CD4-positive, alpha-beta T cell treated with Interleukin-6 at 100 ng/mL for 8 hours (primary cell): ENCODE data around the gene SLC25A6.
"Not testable (repeated sequence)": the region's sequence is repeated elsewhere in the genome, so short reads cannot be mapped to it uniquely, and the experiment has no call there.

Experiments used
- DNase-seq: peaks from one replicate; pipeline ENCODE4 v3.0.0-alpha.2; 2020; ENCODE audit warnings: mixed read lengths, low spot score

SLC25A6 gene

GRCh38 chrX:1391707-1392375 lies at the start of gene SLC25A6:
Gene SLC25A6, minus strand, starts transcription at chrX:1392113. Its CDS starts 104 bp downstream, at chrX:1392009.
- peak; percentile 99 for DNase-seq

GRCh38 chrX:1440506-1440905 lies 48.6 kb upstream of the SLC25A6 start:
- no peak for DNase-seq

GRCh38 chrX:1435241-1435895 lies 43.5 kb upstream of the SLC25A6 start:
- DNase-seq = no peak

- no peak for DNase-seq
Observed at GRCh38 chrX:1434871-1435240, 42.9 kb upstream of the SLC25A6 start.

GRCh38 chrX:1433646-1434357 lies 41.9 kb upstream of the SLC25A6 start:
- DNase-seq = no peak

DNA sequence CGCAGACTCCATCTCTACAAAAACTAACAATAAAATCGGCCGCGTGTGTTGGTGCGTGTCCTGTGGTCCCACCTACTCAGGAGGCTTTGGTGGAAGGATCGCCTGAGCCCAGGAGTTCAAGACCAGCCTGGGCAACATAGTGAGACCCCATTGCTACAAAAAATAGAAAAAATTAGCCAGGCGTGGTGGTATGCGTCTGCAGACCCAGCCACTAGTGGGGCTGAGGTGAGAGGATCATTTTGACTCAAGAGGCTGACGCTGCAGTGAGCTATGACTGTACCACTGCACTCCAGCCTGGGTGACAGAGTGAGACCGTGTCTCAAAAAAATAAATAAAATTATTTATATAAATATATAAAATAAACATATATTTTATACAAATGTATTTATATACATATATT lies 38.5 kb upstream of the SLC25A6 start:
- DNase-seq = no peak

DNA sequence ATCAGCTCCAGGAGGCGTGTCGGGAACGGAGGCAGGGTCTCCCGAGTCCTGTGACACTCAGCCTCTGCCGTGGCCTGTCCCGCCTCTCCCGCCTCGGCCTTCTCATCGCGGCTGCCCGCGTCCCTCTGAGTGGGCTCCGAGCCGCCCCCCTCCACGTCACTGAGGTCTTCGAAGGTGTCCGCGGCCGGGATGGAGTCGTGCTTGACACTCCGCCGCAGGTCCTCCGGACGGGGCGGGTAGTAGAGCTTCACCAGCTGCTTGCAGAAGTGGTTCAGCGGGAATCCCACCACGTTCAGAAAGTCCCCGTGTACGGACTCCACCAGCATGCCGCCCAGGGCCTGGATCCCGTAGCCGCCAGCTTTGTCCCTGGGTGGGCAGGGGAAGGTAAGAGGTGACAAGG lies 35.8 kb upstream of the SLC25A6 start:
- no peak for DNase-seq

- not testable (repeated sequence) for DNase-seq
Observed at GRCh38 chrX:1426321-1426720, 34.4 kb upstream of the SLC25A6 start.

DNA sequence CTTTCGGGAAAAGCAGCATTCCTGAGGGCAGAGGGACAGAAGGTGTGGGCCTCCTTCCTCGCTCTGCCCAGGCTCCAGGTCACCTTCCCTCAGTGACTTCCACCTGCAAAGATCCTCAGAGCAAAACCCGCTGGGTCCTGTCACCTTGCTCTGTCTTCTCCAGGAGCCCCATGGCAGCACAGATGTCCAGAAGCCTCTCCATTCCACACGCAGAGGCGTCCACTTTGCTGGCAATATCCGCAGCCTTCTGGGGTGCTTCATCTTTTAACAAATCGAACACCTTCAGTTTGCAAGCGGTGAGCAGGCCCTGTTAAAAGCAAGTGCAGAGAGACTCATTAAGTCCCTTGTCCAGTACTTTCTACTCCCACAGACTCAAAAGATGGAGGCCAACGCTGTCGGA lies 33.5 kb upstream of the SLC25A6 start:
- DNase-seq = no peak

GRCh38 chrX:1424147-1424851 lies 32.4 kb upstream of the SLC25A6 start:
- DNase-seq = no peak

DNA sequence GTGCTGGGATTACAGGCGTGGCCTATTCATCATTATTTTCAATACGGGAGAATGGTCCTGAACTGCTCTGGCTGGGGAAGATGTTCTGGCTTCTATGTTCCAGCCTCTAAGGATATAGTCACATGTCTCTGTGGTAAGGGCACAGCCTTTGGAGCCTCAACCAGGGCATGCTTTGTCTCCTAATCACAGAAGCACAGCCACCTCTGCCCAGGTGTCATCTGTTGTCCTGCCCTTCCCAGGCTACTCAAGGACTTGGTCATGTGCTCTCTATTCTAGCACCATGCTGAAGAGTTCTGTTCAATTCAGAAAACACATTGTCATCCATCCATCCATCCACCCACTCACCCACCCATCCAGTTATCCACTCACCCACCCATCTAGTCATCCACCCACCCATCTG lies 31.3 kb upstream of the SLC25A6 start:
- DNase-seq = no peak

- DNase-seq = no peak
Observed at GRCh38 chrX:1422135-1422465, 30.2 kb upstream of the SLC25A6 start.

- DNase-seq = no peak
Observed at GRCh38 chrX:1421433-1422134, 29.7 kb upstream of the SLC25A6 start.

- no peak for DNase-seq
Observed at GRCh38 chrX:1420371-1420770, 28.5 kb upstream of the SLC25A6 start.

GRCh38 chrX:1419545-1420355 lies 27.8 kb upstream of the SLC25A6 start:
- DNase-seq = no peak

DNA sequence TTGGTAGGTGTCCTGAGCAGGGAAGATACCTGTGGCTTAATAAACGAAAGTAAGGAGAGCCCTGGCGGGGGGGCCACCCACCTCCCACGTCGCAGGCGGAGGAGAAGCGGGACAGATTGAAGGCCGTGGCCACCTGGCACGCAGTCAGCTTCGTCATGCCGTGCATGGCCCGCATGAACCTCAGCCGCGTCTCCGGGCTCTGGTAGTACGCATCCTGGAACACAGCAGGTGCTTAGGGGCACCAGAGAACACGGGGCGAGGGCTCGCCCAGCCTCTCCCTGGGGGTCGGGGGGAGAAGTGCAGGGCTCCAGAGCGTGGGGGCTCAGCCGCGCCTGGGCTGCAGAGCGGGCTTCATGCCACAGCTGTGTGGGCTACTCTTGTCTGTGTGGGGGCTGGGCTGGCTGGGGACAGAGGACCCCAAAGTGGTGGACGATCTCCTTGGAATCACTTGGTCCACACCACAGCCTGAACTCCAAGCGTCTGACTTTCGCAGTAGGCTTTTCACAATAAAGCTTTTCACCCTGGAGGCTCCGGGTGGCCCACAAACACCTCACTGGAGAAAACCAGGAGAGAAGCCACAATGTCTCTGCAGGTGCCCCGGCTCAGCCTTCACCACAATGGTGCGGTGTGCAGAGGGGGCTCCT lies 27.1 kb upstream of the SLC25A6 start:
- no peak for DNase-seq

DNA sequence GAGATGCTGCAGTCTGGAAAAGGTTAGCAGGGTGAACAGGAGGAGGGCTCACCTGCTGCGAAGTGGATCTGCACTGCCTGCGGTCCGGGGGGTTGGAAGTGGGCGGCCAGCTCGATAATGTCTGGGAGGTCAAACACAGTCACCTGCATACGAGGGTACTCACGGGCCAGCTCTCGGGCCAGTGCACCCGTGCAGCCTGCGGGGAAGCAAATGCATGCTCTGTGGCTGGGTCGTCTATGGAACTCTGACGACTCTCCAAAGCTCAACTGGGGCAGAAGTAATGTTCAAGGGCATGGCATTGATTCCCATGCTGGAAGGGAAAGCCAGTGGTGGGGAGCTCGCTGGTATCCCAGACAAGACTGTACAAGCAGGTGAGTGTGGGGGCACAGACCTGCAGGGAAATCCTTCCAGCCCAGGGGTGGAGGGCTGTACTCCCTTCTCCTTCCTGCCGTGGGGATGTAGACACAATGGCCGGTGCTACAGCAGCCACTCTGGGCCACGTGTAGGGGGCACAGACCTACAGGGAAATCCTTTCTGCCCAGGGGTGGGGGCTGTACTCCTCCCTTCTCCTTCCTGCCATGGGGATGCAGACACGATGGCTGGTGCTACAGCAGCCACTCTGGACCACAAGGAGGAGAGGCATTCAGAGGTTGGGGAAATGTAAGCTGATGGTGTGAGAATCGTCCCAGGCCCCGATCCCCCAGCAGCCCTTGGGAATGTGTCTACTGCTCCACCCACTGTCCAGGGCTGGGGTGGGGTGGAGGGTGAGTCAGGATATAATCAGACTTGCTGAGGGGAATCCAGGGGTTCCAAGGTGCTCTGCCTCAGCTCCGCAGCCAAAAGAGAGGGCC lies 26.2 kb upstream of the SLC25A6 start:
- DNase-seq = no peak

- DNase-seq = no peak
Observed at GRCh38 chrX:1416965-1417760, 25.2 kb upstream of the SLC25A6 start.

GRCh38 chrX:1416327-1416784 lies 24.4 kb upstream of the SLC25A6 start:
- DNase-seq = no peak
